ENCODE data around the gene MYBPC2.

GRCh38 chr19:50486823-50487515 is 54.3 kb downstream of the MYBPC2 start:
- TF ChIP-seq NR2C2 (CRISPR knock-in tag; IDR thresholded peaks at IDR 0.05), result no peak
- no peak for TF ChIP-seq NR2C2 (tag; IDR thresholded peaks at IDR 0.05)
- no peak for TF ChIP-seq POLR2A (conservative IDR thresholded peaks at IDR 0.05)
- no peak for TF ChIP-seq ETV1 (tag; conservative IDR thresholded peaks at IDR 0.05; ENCODE audit: low read depth)
- no peak for TF ChIP-seq SUPT5H (IDR thresholded peaks at IDR 0.05)
- no peak for TF ChIP-seq MYBL2 (IDR thresholded peaks at IDR 0.05; ENCODE audit: low read depth)
- TF ChIP-seq MYBL2 (CRISPR knock-in tag; IDR thresholded peaks at IDR 0.05; ENCODE audit: borderline replicate concordance), result no peak

Measured in K562 (cell line).